GM19324 (cell line): ENCODE data around the gene C3orf18.

Experiments used
- ATAC-seq: cut with Tn5 transposase; IDR thresholded peaks from one replicate; pipeline ENCODE4 v1.9.1; 2021; ENCODE audit warnings: mild to moderate bottlenecking, moderate library complexity; ENCODE audit not compliant: unreplicated experiment, low FRiP score

The C3orf18 gene

GRCh38 chr3:50604110-50604621 is 36.6 kb upstream of the C3orf18 start:
- ATAC-seq: no peak

GRCh38 chr3:50603261-50604109 is 35.9 kb upstream of the C3orf18 start:
- no peak for ATAC-seq

- ATAC-seq: no peak
These were observed 35.1 kb upstream of the C3orf18 start for GRCh38 chr3:50602595-50603191.

GRCh38 chr3:50600841-50601591 is 33.5 kb upstream of the C3orf18 start:
- peak; percentile 78 for ATAC-seq

- ATAC-seq: no peak
These were observed 32.7 kb upstream of the C3orf18 start for GRCh38 chr3:50600141-50600753.

- ATAC-seq: no peak
These were observed 32.2 kb upstream of the C3orf18 start for GRCh38 chr3:50599716-50600118.

- no peak for ATAC-seq
These were observed 31.7 kb upstream of the C3orf18 start for GRCh38 chr3:50599115-50599715.

GRCh38 chr3:50594253-50594785 is 26.8 kb upstream of the C3orf18 start:
- no peak for ATAC-seq

- no peak for ATAC-seq
These were observed 25.0 kb upstream of the C3orf18 start for GRCh38 chr3:50592568-50592967.

GRCh38 chr3:50591196-50591741 is 23.7 kb upstream of the C3orf18 start:
- ATAC-seq: no peak

GRCh38 chr3:50588759-50589433 is 21.3 kb upstream of the C3orf18 start:
- no peak for ATAC-seq

GRCh38 chr3:50587806-50588758 is 20.5 kb upstream of the C3orf18 start:
- no peak for ATAC-seq

GRCh38 chr3:50587373-50587772 is 19.8 kb upstream of the C3orf18 start:
- no peak for ATAC-seq

- ATAC-seq: no peak
These were observed 19.2 kb upstream of the C3orf18 start for GRCh38 chr3:50586763-50587070.

GRCh38 chr3:50585919-50586762 is 18.6 kb upstream of the C3orf18 start:
- no peak for ATAC-seq

GRCh38 chr3:50584391-50584790 is 16.8 kb upstream of the C3orf18 start:
- no peak for ATAC-seq

GRCh38 chr3:50583897-50584296 is 16.4 kb upstream of the C3orf18 start:
- no peak for ATAC-seq
